ENCODE measurements around the gene ACADL. TPM values are rescaled to one million over a fixed set of nuclear protein-coding genes. Genes with fewer than 3 reads are reported as not detected.

The ACADL gene
- total RNA-seq, 1 donor from 2014 or later = not detected

DNA sequence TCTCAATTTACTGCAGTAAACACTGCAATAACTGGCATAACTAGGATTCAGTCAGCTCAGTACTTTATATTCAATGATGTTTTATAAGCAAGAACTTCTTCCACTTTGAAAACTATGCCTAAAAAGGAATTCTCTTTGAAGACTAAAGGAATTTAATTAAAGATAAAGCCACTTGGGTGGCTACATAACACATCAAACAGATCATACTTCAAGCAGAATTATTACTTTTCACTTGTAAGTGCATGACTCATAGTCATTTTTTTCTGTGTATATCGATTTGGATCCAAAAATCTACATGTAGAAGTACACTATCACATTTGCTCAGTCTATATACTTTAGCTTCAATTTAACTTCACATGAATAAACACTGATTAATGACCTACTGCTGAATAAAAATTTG is 58.0 kb downstream of the ACADL start:
- Mint-ChIP-seq H3K27me3 (ENCODE audit: low read depth) (no peaks in the 10 kb centered on the region), H3K9me3 (ENCODE audit: low read depth) (no peaks in the 10 kb centered on the region), H3K4me1 (ENCODE audit: low read depth) (peaks cover 42% of the 10 kb centered on the region), H3K36me3 (ENCODE audit: low read depth) (no peaks in the 10 kb centered on the region), H3K27ac (ENCODE audit: unreplicated experiment) (no peak overlapping the region), H3K4me3 (ENCODE audit: unreplicated experiment) (no peak overlapping the region)
- no peak for DNase-seq (ENCODE audit: low spot score)
- no peak for TF ChIP-seq CTCF (IDR thresholded peaks at IDR 0.05)

GRCh38 chr2:210162466-210163124 is 62.7 kb downstream of the ACADL start:
- peaks cover 24% of the 10 kb centered on the region for H3K4me1 Mint-ChIP-seq (ENCODE audit: low read depth)
- H3K4me3 Mint-ChIP-seq (ENCODE audit: unreplicated experiment) = no peak overlapping the region
- H3K9me3 Mint-ChIP-seq (ENCODE audit: low read depth) = no peaks in the 10 kb centered on the region
- no peaks in the 10 kb centered on the region for H3K27me3 Mint-ChIP-seq (ENCODE audit: low read depth)
- H3K36me3 Mint-ChIP-seq (ENCODE audit: low read depth) = no peaks in the 10 kb centered on the region
- no peak for DNase-seq (ENCODE audit: low spot score)
- TF ChIP-seq CTCF (IDR thresholded peaks at IDR 0.05) = no peak
- peak overlapping the region; percentile 76 for H3K27ac Mint-ChIP-seq (ENCODE audit: unreplicated experiment)

- Mint-ChIP-seq H3K27ac (ENCODE audit: unreplicated experiment) (no peak overlapping the region), H3K36me3 (ENCODE audit: low read depth) (peaks cover 5% of the 10 kb centered on the region), H3K4me1 (ENCODE audit: low read depth) (peaks cover 14% of the 10 kb centered on the region), H3K9me3 (ENCODE audit: low read depth) (no peaks in the 10 kb centered on the region), H3K27me3 (ENCODE audit: low read depth) (no peaks in the 10 kb centered on the region), H3K4me3 (ENCODE audit: unreplicated experiment) (no peak overlapping the region)
- TF ChIP-seq CTCF (IDR thresholded peaks at IDR 0.05) = no peak
- no peak for DNase-seq (ENCODE audit: low spot score)
Observed at GRCh38 chr2:210159059-210159458, 66.2 kb downstream of the ACADL start.

- no peak overlapping the region for H3K4me3 Mint-ChIP-seq (ENCODE audit: unreplicated experiment)
- H3K27me3 Mint-ChIP-seq (ENCODE audit: low read depth) = no peaks in the 10 kb centered on the region
- no peak for TF ChIP-seq CTCF (IDR thresholded peaks at IDR 0.05)
- no peak overlapping the region for H3K27ac Mint-ChIP-seq (ENCODE audit: unreplicated experiment)
- H3K9me3 Mint-ChIP-seq (ENCODE audit: low read depth) = no peaks in the 10 kb centered on the region
- H3K4me1 Mint-ChIP-seq (ENCODE audit: low read depth) = peaks cover 12% of the 10 kb centered on the region
- DNase-seq (ENCODE audit: low spot score) = no peak
- H3K36me3 Mint-ChIP-seq (ENCODE audit: low read depth) = peaks cover 10% of the 10 kb centered on the region
Observed at GRCh38 chr2:210158236-210158635, 67.0 kb downstream of the ACADL start.

- Mint-ChIP-seq H3K4me1 (ENCODE audit: low read depth) (peaks cover 5% of the 10 kb centered on the region), H3K4me3 (ENCODE audit: unreplicated experiment) (no peak overlapping the region), H3K36me3 (ENCODE audit: low read depth) (peaks cover 10% of the 10 kb centered on the region), H3K27ac (ENCODE audit: unreplicated experiment) (no peak overlapping the region), H3K27me3 (ENCODE audit: low read depth) (no peaks in the 10 kb centered on the region), H3K9me3 (ENCODE audit: low read depth) (no peaks in the 10 kb centered on the region)
- TF ChIP-seq CTCF (IDR thresholded peaks at IDR 0.05) = no peak
- no peak for DNase-seq (ENCODE audit: low spot score)
Observed at GRCh38 chr2:210157526-210157925, 67.7 kb downstream of the ACADL start.
